H1 (cell line): ENCODE data around the gene DHRS3.

ENCODE experiments used
- EZH2 ChIP-seq: fragments of 200-600 bp; sonication (generic); IDR thresholded peaks from 2 replicates; pipeline ENCODE4 v1.7.1; 2012; ENCODE audit warnings: low read depth, mild to moderate bottlenecking, moderate library complexity, low read length, inconsistent platforms; ENCODE audit not compliant: severe bottlenecking
- HDAC6 ChIP-seq: IDR thresholded peaks from one replicate; pipeline ENCODE4 v1.7.1; 2012; ENCODE audit warnings: low read depth, mild to moderate bottlenecking, inconsistent platforms, low read length, moderate library complexity
- JUND ChIP-seq: IDR thresholded peaks from 2 replicates; pipeline ENCODE4 v1.6.1; 2011; ENCODE audit warnings: mild to moderate bottlenecking, improper control_type of control experiment, low read length
- POLR2A ChIP-seq, 2 experiments: IDR thresholded peaks; 1 replicate in 1 of 2; 2 replicates in 1 of 2; pipeline ENCODE4 v1.6.1; 2011; ENCODE audit warnings: low read depth in 2 of 2, low read length in 2 of 2, mild to moderate bottlenecking in 2 of 2; ENCODE audit errors: control extremely low read depth in 1 of 2
- POLR2AphosphoS5 ChIP-seq: IDR thresholded peaks from 2 replicates; pipeline ENCODE4 v1.6.1; 2011; ENCODE audit warnings: low read depth, low read length
- RAD21 ChIP-seq, 2 experiments: IDR thresholded peaks in 1 of 2; conservative IDR thresholded peaks in 1 of 2; 2 replicates each; pipeline ENCODE4 v1.6.1; 2011; ENCODE audit warnings: low read depth in 2 of 2, low read length in 2 of 2, improper control_type of control experiment in 1 of 2, inconsistent platforms in 1 of 2, mild to moderate bottlenecking in 1 of 2, moderate library complexity in 1 of 2
- SP1 ChIP-seq: IDR thresholded peaks from 2 replicates; pipeline ENCODE4 v1.6.1; 2011; ENCODE audit warnings: low read depth, low read length
- SP2 ChIP-seq: IDR thresholded peaks from 2 replicates; pipeline ENCODE4 v1.6.1; 2012; ENCODE audit warnings: mild to moderate bottlenecking, low read length, inconsistent platforms
- SUZ12 ChIP-seq: fragments of 200-600 bp; sonication (generic); IDR thresholded peaks from 2 replicates; pipeline ENCODE4 v1.6.1; 2012; ENCODE audit warnings: mild to moderate bottlenecking, inconsistent platforms, low read length, moderate library complexity, mixed read lengths
- TCF12 ChIP-seq: IDR thresholded peaks from 2 replicates; pipeline ENCODE4 v1.6.1; 2011; ENCODE audit warnings: low read depth, mild to moderate bottlenecking, low read length
- TF ChIP-seq, protein P1 (sequence below): IDR thresholded peaks from 2 replicates; pipeline ENCODE4 v1.6.1; 2011; ENCODE audit warnings: low read depth, mild to moderate bottlenecking, low read length; ENCODE audit not compliant: insufficient read depth
- TF ChIP-seq, protein P2 (sequence below), 3 experiments: IDR thresholded peaks; 1 replicate in 2 of 3; 2 replicates in 1 of 3; pipeline versions ENCODE4 v1.5.1 to v1.6.1; 2011; ENCODE audit warnings: low read length in 3 of 3, mild to moderate bottlenecking in 3 of 3, inconsistent platforms in 2 of 3, low read depth in 1 of 3, moderate library complexity in 1 of 3; ENCODE audit not compliant: insufficient read depth in 1 of 3; ENCODE audit errors: control extremely low read depth in 1 of 3

DNA sequence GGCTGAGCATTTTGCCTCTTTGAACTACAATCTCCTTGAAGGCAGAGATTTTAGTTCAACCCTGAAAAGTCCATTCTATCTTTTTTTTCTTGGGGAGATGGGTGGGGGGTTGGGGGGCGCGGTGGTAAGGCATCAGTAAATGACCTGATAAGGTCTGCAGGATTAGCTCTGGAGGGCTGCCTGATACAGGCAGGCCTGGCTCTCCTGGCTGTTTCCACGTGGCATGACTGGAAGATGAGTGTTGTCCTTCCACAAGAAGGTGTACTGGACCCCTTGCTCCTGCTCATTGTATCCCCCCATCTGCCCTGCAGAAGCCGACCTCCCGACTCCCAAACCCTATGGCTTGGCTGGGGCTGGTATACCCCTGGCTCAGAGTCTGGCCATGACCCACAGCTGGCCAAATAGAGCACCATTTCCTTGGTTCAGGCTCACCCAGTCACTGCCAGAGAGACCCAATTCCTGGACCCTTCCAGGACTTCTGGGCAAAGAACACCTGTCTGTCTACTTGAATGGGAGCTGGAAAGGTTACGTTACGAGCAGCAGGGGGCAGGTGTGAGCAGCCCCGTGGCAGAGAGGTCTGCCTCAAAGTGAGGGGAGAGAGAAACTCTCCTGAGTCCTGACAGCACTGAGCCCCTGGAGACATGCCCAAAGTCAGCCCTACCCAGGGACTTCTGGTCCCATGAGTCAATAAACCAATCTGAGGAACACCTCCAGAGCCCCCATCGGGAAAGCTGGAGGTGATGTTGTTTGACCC, 17.0 kb downstream of the DHRS3 start:
- no peak for TF ChIP-seq JUND
- no peak for TF ChIP-seq EZH2
- TF ChIP-seq SUZ12 = no peak
- no peak for TF ChIP-seq SP1
- TF ChIP-seq, protein P1, sequence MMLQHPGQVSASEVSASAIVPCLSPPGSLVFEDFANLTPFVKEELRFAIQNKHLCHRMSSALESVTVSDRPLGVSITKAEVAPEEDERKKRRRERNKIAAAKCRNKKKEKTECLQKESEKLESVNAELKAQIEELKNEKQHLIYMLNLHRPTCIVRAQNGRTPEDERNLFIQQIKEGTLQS = no peak
- TF ChIP-seq, protein P2, sequence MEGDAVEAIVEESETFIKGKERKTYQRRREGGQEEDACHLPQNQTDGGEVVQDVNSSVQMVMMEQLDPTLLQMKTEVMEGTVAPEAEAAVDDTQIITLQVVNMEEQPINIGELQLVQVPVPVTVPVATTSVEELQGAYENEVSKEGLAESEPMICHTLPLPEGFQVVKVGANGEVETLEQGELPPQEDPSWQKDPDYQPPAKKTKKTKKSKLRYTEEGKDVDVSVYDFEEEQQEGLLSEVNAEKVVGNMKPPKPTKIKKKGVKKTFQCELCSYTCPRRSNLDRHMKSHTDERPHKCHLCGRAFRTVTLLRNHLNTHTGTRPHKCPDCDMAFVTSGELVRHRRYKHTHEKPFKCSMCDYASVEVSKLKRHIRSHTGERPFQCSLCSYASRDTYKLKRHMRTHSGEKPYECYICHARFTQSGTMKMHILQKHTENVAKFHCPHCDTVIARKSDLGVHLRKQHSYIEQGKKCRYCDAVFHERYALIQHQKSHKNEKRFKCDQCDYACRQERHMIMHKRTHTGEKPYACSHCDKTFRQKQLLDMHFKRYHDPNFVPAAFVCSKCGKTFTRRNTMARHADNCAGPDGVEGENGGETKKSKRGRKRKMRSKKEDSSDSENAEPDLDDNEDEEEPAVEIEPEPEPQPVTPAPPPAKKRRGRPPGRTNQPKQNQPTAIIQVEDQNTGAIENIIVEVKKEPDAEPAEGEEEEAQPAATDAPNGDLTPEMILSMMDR (IDR thresholded peaks at IDR 0.05; ENCODE audit: control extremely low read depth in 1 of 3, insufficient read depth in 1 of 3, low read depth in 1 of 3, low read length in 3 of 3) = peak; percentile 64 to 82 (median 80)
- no peak for TF ChIP-seq POLR2A (IDR thresholded peaks at IDR 0.05; ENCODE audit: control extremely low read depth in 1 of 2, low read depth in 2 of 2, low read length in 2 of 2)
- no peak for TF ChIP-seq POLR2AphosphoS5
- TF ChIP-seq TCF12 = no peak
- no peak for TF ChIP-seq HDAC6
- no peak for TF ChIP-seq SP2
- TF ChIP-seq RAD21 (IDR thresholded peaks at IDR 0.05 in 1 of 2, conservative IDR thresholded peaks at IDR 0.05 in 1 of 2; ENCODE audit: low read depth in 2 of 2, low read length in 2 of 2) = peak; percentile 60 to 74
